PC-9 (cell line): ENCODE data around the gene FGFR2.

Experiments used
- EZH2 ChIP-seq: fragments of 200-600 bp; sonication (generic); IDR thresholded peaks from 2 replicates; pipeline ENCODE4 v1.8.0; 2017; ENCODE audit warnings: antibody characterized with exemption, low read depth
- TF ChIP-seq, protein P1 (sequence below): fragments of 200-600 bp; sonication (generic); conservative IDR thresholded peaks from 2 replicates; pipeline ENCODE4 v1.6.1; 2017; ENCODE audit warnings: mixed run types, antibody characterized with exemption, mild to moderate bottlenecking, moderate library complexity

DNA sequence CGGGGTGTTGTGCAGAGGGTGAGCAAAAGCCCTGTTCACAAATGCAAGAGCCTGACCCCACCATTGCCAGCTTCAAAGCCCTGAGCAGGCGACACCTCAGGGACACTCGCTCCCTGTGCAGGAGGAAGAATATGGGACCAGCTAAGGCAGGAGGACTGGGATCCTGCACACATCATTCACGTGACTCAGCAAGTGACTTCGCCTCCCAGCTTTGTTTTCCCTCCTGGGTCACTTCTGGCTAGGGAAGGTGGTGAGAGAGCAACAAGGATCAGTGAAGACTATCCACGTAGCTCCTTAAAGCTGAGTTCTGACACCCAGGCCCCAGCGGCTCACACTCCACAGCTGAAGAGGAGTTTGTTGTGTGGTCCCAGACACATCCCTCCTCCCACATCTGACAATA lies 164.3 kb downstream of the FGFR2 start:
- TF ChIP-seq, protein P1, sequence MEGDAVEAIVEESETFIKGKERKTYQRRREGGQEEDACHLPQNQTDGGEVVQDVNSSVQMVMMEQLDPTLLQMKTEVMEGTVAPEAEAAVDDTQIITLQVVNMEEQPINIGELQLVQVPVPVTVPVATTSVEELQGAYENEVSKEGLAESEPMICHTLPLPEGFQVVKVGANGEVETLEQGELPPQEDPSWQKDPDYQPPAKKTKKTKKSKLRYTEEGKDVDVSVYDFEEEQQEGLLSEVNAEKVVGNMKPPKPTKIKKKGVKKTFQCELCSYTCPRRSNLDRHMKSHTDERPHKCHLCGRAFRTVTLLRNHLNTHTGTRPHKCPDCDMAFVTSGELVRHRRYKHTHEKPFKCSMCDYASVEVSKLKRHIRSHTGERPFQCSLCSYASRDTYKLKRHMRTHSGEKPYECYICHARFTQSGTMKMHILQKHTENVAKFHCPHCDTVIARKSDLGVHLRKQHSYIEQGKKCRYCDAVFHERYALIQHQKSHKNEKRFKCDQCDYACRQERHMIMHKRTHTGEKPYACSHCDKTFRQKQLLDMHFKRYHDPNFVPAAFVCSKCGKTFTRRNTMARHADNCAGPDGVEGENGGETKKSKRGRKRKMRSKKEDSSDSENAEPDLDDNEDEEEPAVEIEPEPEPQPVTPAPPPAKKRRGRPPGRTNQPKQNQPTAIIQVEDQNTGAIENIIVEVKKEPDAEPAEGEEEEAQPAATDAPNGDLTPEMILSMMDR = no peak
- no peak for TF ChIP-seq EZH2
